ENCODE results near the gene TBX4.
"Not testable (repeated sequence)": the region's sequence is repeated elsewhere in the genome, so short reads cannot be mapped to it uniquely, and the experiment has no call there.

The TBX4 gene

DNA sequence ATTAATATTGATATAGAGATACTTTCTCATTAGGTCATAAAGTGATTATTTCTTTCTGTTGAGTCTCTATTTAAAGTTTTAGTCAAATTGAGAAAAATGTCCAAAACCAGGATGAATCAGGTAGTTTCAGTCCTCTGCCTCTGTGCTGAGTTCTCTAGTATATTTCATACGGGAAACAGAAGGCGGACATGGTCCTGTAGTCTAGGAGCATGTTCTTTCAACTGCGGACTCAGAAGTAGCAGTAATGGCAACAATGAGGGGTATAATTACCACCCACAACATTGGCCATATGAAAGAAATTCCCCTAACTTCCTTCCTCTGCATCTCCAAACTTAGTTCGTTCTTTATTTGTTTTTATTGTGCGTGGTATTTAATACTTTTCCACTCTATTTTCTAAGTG, 50.1 kb downstream of the TBX4 start:
- no peak for DNase-seq

DNA sequence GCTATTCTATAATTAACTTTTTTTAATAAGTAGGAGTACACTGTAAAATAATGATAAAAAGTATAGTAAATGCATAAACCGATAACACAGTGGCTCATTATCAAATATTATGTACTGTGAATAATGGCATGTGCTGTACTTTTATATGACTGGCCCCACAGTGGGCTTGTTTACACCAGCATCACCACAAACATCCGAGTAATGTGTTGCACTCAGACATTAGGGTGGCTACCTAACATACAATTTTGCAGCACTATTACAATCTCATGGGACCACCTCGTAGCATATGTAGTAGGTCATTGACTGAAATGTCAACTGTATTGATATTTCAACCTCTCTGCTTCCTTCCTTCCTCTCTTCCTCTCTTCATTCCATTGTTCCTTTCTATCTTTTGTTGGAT, 51.7 kb downstream of the TBX4 start:
- no peak for DNase-seq

DNA sequence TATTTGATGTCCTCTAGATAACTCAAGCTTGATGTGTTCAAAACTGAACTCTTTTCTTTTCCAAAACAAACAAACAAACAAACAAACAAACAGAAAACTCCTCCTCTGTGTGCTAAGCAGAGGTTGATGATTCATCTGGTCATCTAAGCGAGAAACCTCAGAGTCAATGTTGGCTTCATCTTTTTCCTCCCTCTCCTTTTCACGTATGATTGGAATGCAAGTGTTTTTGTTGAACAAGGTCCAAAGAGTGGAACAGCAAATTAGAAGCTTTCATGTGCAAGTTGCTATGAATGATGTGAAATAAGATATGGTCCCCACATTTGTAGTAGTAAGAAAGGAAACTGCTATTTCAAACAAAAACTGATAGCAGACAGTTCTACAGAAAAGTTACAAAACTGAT, 52.5 kb downstream of the TBX4 start:
- no peak for DNase-seq

DNA sequence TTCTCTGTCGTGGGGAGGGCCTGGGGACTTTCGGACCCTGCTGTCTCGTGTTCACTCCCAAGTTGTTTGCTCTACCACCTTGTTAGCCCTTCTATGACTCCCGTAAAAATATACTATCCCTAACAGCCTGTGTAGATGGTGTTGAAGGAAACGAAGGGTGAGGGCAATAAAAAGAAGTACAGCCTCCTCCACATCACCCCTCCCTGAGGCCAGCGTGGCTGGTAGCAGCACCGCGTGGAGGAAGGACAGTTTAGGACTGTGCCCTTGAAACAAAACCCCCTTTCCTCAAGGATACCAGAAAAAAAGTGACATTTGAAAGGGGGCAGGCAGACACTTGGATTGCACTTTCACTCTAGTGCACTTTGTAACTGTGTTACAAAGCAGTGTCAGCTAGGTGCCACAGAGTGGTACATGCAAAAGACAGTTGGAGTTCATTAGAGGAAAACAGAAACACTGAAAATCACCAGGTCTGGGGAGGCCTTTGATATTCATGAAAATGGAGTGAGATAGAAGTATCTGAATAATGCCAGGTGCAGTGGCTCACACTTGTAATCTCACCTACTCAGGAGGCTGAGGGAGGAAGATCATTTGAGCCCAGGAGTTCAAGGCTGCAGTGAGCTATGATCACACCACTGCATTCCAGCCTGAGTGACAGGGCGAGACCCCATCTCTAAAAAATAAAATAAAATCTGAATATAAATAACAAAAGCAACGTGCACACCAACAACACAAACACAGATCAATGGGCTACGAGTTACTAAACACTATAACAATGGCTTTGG, 53.8 kb downstream of the TBX4 start:
- no peak for DNase-seq

DNA sequence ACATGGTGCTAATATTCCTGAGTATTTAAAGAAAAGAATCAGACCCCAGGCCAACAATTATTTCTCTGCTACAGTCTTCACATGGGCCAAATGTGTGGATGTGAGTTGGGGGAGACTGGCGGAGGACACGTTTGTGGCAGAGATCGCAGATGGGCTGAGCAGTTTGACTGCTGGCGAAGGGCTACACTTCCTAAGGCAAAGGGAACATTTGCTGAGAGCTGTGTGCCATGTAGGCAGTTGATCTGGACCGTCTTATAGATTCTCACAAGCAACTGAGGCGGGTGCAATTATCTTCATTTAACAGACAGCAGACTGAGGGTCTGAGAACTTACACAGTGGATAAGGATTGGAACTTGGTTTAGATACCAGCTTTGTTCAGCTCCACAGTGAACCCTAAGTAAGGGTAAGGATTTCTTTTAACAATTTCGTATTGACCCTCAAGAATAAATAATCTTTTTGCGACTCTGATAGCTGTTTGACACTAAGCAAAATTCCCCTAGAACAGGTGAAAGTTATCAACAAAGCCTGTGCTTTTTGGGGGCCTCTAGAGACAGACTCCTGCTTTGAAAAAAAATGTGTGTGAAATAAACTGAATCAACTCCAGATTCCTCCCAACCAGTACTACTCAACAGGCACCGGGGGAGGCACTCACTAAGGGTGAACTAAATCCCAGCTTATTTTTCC, 55.3 kb downstream of the TBX4 start:
- DNase-seq, result no peak

DNA sequence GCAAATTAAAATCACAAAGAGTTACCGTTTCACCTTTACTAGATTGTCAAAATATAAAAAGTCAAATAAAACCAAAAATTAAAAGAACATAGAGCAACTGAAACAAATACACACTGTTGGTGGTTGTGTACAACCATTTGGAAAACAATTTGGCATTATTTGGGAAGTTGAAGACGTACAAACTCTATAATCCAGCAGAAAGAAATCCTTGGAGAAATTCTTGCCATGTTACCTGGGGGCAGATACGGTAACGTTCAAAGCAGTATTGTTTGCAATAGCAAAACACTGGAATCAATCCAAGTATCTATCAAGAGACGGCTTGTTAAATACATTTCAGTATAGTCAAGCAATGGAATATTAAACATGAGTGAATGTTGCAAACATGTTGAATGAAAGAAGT, 56.7 kb downstream of the TBX4 start:
- no peak for DNase-seq

DNA sequence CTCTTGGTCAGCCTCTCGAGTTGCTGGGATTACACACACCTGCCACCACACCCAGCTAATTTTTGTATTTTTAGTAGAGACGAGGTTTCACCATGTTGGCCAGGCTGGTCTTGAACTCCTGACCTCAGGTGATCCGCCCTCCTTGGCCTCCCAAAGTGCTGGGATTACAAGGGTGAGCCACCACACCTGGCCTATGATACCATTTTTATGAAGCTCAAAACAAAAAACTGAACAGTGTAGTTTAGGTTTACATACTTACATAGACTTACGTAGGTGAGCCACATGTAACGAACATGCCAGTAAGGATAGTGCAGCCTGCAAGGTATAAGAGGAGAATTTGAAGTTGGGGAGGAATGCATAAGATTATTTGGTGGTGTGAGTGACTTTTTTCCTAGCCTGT, 57.2 kb downstream of the TBX4 start:
- DNase-seq, result not testable (repeated sequence)

DNA sequence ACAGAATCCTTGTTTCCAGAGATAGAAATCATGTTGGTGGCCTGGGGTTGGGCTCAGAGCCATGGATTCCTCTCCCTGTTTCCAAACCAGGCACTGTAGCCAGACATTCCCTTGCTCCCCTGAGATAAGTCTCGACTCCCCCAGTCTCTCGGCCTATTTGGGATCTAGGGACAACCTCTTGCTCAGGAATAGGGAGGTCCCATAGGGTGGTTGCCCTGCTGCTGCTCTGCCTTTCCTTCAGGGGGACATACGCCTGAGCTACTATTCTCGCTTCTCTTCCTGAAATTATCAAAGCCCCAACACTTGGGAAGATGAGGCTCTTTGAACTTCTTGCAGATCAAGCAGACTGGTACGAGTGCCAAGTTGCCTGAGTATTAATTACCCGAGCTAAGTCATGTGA, 58.0 kb downstream of the TBX4 start:
- no peak for DNase-seq

DNA sequence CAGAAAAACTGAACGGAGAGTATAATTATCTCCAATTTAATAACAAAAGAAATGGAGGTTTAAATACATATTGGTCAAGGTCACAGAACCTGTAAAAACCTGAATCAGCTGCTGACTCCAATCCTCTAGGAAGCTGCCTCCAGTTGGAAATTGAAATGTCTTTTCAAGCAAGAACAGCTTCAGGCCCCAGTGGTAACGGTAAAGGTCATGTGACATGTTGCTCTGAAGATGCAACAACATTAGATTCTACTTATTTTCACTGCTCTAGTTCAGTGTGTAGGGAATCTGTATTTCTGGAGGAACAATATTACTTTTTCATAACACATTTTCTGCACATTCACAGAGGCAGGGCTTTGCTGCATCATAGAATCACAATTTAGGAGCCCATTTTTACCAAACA, 58.8 kb downstream of the TBX4 start:
- no peak for DNase-seq

DNA sequence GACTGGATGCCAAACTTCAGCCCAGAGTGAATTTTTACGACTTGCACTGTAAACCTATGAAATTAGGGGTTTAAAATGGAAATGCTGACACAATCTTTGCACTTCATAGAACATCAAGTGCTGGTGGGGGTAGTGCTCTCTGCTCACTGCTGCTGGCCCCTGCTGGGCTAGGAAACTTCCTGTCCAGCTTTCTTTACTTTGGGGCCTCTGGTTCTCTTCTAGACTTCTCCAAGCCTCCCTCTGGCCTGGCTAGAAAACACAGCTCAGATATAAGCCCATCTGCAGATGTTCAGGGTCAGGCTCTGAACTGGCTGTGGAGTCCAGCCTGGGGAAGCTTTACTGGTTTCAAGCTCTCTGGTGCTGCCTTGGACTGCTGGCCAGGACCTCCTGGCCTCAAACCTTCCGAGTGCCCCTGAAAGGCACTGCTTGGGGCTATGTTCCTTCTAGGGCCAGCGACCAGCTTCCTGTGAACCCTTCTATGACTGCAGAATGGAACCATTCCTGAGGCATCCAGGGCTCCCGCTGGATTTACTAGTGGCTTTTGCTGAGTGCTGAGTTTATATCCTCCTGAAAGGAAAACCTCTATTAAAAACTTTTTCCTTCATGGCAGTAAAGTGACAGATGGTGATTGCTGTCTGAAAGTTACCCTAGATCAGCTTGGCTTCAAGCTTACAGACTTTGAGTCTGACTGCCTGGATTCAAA, 59.4 kb downstream of the TBX4 start:
- DNase-seq, result no peak

DNA sequence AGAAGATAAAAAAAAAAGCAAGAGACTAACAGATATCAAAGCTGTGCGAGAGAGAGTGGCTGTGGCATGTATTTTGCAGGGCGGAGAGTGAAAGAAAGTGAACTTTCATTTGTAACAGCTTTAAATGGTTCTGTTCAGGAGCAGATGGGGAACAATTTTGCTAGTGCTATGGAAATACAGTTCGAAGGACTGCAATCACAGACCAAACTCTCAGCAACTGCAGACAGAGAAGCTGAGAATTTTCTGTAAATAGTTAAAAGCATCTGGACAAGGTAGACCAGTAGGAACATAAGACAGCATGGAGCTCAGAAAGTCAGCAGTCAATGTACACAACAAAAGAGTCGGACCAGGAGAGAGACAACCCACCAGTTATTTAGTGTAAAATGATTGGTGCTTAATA, 62.3 kb downstream of the TBX4 start:
- DNase-seq, result no peak

DNA sequence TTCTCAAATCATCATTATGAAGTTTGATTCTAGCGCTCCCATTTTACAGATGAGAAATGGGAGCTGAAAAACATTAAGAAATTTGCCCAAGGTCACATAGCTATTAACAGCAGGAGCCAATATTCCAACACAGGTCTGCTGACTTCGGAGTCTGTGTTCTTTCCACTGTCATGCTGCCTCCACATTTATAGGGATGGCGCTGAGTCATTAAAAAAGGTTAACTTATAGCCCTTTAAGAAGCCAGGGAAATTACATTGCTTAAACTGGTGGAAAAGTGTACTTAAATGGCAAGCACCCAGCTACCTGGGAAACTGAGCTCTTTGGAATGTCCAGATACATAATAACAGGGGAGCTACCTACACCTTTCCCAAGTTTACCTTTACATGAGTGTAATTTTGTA, 65.0 kb downstream of the TBX4 start:
- no peak for DNase-seq

DNA sequence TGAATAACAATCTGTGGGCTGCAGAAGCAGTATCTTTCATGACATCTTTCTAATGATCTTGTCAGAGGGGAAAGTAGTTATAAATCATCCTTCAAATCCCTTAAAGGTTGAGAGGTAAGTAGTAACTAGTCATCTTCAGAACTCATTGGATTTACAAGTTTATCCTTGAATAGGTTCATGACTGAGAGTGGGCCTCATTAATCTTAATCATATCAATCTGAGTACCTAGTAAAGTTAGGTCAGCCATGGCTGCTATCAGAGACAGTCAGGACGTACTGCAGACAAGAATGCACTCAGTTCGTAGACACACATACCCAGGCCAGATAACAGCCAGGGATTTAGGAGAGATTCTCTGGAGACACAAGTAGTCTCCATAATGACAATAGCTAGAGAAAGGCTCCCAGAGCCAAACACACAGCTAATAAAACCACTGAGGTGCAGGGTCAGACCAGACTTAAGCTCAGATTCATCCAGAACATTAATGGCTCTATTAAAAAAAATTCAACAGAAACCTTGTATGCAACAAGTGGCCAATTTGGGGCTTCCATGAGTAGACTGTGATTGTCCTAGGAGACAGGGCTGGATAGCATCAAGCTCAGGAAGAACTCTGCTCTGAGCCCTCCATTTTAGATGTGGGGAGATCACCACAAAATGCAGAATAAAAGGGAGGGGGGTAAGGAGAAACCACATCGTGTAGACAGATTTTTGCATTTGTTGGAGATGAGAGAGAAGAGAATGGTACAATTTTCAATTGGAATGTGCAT, 65.8 kb downstream of the TBX4 start:
- DNase-seq, result no peak

DNA sequence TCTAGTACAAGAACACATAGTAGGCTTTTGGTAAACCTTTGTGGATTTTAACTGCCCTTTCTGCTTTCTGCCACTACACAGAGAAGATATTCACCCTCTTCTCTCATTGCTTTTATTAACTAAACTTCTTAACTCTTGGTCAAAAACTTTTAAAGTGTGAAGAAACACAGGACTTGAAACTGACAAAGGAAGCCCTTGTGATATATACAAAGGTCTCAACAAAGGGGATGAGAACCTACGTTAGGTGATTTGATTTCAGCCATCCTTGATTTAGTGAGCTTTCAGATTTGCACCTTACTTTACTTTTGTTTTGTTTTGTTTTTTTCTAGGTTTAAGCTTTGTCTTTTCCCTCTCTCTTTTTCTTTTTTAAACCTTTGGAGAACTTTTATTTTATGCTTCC, 66.9 kb downstream of the TBX4 start:
- no peak for DNase-seq

DNA sequence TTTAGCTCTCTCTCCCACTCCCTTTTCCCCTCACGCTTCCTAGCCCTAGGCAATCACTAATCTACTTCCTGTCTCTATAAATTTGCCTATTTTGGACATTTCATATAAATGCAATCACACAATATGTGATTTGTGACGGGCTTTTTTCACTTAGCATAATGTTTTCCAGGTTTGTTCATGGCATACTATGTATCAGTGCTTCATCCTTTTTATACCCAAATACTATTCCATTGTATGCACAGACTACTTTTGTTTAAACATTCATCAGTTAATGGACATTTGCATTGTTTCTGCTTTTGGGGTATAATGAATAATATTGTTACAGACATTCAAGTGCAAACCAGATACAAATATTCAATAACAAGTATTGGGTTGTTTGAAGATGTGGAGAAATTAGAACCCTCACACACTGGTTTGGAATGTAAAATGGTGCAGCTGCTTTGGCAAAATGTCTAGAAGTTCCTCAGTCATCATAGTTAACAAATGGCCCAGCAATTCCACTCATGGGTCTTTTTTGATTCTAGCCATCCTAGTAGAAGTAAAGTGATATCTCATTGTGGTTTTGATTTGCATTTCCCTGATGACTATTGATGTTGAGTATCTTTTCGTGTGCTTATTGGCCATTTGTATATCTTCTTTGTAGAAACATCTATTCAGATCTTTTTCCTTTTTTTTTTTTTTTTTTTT, 67.7 kb downstream of the TBX4 start:
- no peak for DNase-seq

DNA sequence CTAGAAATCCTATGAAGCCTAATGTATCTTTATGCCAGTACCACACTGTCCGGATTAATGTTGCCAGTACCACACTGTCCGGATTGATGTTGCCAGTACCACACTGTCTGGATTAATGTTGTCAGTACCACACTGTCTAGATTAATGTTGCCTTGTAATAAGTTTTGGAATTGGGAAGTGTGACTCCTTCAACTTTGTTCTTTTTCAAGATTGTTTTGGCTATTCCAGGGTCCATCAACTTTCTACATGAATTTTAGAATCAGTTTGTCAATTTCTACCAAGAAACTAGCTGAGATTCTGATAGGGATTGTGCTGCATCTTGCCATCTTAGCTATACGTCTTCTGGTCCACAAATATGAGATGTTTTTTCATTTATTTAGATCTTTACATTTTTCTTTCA, 68.7 kb downstream of the TBX4 start:
- DNase-seq, result no peak

DNA sequence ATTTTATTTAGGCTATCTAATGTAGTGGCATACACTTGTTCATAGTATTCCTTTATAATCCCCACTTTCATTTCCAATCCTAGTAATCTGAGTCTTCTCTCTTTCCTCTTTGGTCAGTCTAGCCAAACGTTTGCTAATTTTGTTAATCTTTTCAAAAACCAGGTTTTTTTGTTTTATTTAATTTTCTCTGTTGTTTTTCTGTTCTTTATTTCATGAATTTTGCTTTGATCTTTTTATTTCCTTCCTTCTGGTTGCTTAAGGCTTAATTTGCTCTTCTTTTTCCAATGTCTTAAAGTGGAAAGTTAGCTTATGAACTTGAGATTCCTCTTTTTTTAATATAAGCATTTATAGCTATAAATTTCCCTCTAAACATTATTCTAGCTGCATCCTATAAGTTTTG, 69.9 kb downstream of the TBX4 start:
- DNase-seq, result no peak

DNA sequence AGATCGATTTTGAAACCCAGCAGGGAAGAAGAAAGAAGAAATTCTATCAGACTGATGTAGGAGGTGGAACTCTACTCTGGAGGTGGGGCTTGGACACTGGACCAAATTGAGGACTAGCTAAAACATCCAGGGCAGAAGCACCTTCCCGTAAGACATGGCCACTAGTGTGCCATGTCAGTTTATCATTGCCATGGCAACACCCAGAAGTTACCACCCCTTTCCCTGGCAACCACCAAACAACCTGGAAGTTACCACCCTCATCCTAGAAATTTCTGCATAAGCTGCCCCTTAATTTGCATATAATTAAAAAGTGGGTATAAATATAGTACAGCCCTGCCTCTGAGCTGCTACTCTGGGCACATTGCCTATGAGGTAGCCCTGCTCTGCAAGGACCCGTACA, 72.1 kb downstream of the TBX4 start:
- no peak for DNase-seq

DNA sequence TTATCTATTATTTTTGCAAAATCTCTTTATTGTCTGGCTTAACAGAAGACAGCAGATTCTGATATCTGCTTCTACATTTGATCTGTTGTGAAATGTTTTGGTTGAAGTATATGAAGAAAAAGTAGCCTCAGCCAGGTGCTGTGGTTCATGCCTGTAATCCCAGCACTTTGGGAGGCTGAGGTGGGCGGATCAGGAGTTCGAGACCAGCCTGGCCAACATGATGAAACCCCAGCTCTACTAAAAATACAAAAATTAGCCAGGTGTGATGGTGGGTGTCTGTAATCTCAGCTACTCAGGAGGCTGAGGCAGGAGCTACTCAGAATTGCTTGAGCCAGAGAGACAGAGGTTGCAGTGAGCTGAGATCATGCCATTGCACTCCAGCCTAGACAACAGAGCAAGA, 75.2 kb downstream of the TBX4 start:
- DNase-seq, result not testable (repeated sequence)

DNA sequence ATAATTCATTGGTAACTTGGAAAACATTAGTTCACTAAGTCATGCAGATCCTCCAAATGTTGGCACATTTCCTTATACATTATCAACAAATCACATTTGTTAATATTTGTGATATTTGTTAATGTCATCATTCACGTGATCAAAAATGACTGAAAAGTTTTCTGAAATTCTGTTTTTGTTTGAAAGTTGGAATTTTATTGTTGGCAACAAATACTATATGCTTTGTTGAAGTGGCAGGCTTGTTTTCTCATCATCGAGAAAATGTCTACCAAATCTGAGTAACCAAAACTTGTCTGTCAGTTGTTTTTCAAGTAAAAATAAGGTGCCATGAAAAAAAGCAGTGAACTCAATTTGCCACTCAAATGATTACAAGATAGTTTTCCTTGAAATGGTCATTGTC, 75.9 kb downstream of the TBX4 start:
- no peak for DNase-seq

DNA sequence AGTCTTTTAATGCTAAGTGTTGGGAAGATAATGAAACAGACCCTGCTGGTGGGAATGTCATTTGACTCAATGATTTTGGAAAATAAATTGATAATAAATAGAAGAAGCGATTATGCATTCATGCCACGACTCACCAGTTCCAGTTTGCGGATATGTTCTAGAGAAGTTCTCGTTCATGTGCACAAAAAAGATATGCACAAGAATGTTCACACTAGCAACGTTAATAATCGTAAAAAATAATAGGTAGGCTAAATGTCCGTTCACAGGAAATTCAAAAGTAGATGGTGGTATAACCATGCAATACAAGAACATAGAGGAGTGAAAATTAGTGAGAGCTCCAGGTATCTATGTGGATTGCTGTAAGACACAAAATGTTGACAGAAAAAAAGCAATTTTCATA, 79.0 kb downstream of the TBX4 start:
- DNase-seq, result no peak

DNA sequence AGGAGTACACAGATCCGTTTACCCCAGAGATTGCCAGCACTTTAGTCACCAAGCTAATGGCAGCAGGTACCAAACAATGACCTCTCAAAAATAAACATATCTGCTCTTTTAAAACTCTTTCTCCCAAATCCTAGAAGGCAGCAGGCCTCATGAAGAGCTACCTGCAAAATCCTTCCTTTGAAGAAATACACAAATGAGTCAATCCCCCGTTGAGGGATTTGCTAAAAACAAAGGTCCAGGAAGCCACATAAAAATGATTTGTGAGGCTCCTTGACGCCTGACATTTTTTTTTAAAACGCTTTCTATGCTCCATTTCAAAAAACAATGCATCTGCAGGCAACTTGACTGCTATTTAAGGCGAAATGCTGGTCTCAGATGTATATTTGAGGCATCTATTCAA, 80.6 kb downstream of the TBX4 start:
- DNase-seq, result no peak

DNA sequence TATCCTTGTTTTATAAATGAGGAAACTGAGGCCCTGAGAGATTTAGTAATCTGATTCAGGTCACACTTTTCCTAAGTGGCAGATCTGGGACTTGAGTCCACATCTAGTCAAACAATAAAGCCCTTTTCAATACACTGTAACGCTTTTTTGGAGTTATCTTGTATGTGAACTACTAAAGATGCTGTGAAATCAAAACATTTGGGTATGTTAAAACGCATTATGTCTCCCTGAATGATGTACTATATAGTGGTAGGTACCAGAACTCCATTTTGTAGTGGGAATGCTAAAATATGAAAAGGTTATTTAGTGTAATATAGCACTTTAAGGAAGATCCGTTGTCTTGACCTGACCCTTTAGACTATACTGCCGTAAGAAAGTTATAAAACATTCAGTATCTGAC, 81.6 kb downstream of the TBX4 start:
- DNase-seq, result no peak
